ENCODE data around the gene IL2RA.

DNA sequence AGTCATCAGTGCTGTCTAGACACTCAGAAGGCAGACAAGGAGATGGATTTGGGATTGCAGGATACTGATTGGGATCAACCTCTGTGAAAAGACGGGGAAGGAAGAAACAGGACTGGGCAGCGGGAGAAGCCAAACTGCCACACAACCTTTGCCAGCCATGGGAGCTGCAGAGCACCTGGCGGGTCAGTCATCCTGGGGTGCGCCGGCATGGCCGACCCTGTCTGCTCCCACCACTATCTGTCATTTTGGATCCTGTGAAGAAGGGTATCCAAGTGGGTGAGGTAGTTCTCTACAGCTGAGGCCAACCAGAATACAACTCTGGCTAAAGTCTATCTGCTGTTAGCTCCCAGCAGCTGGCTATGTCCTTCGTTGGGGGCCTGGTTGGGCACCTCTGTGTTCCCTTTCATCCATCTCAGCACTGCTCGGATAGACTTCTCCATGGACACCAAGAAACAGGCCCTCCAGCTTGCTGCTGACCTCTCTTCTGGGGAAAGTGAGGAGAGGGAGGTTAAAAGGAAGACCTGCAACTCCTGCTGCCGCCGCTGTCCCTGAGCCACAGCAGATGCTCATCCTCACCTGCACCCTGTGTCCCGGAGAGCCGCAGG lies 15.0 kb upstream of the IL2RA start:
- TF ChIP-seq, protein P1, sequence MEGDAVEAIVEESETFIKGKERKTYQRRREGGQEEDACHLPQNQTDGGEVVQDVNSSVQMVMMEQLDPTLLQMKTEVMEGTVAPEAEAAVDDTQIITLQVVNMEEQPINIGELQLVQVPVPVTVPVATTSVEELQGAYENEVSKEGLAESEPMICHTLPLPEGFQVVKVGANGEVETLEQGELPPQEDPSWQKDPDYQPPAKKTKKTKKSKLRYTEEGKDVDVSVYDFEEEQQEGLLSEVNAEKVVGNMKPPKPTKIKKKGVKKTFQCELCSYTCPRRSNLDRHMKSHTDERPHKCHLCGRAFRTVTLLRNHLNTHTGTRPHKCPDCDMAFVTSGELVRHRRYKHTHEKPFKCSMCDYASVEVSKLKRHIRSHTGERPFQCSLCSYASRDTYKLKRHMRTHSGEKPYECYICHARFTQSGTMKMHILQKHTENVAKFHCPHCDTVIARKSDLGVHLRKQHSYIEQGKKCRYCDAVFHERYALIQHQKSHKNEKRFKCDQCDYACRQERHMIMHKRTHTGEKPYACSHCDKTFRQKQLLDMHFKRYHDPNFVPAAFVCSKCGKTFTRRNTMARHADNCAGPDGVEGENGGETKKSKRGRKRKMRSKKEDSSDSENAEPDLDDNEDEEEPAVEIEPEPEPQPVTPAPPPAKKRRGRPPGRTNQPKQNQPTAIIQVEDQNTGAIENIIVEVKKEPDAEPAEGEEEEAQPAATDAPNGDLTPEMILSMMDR (conservative IDR thresholded peaks at IDR 0.05; ENCODE audit: low read depth, low read length) = no peak
- TF ChIP-seq EZH2 (IDR thresholded peaks at IDR 0.05; ENCODE audit: borderline replicate concordance, low read depth, low read length, poor library complexity, severe bottlenecking) = no peak

Measured in A673 (cell line).